ENCODE measurements around the gene CERS4.

GRCh38 chr19:8204961-8205360 is 4.2 kb upstream of the CERS4 start:
- TF ChIP-seq CTCF (IDR thresholded peaks at IDR 0.05) (no peak), ZFX (IDR thresholded peaks at IDR 0.05; ENCODE audit: borderline replicate concordance) (no peak)
